ENCODE results near the gene DNAJC4. TPM values are rescaled to one million over a fixed set of nuclear protein-coding genes. Genes with fewer than 3 reads are reported as not detected.
A peak's percentile ranks its signal among the peaks of the same experiment; 100 is the strongest.

DNAJC4 gene
- total RNA-seq, 1 experiment from 2014 or later: 26.0 TPM

GRCh38 chr11:64268893-64269539, 38.7 kb downstream of the DNAJC4 start:
- H3K27me3 Mint-ChIP-seq (ENCODE audit: low read depth): no peaks in the 10 kb centered on the region
- CTCF ChIA-PET: interaction anchor here (0.6 to 6.2 kb wide), 12 partner anchors 15 to 86 kb away, joined by 3 to 75 read pairs (median 10); partner anchors contain the start of genes BAD, CATSPERZ, ESRRA and FKBP2
- H3K9me3 Mint-ChIP-seq: no peaks in the 10 kb centered on the region
- ATAC-seq (peak; percentile 3), DNase-seq (ENCODE audit: low spot score) (peak; percentile 49)
- peaks cover 13% of the 10 kb centered on the region for H3K36me3 Mint-ChIP-seq
- H3K4me1 Mint-ChIP-seq: peaks cover 19% of the 10 kb centered on the region
- H3K27ac Mint-ChIP-seq: peak overlapping the region; percentile 99
- POLR2A ChIA-PET: interaction anchor here (0.6 to 3.9 kb wide), 10 partner anchors 13 to 84 kb away, joined by 3 to 25 read pairs (median 5); partner anchors contain the start of genes BAD, FKBP2, GPR137 and PLCB3
- H3K4me3 Mint-ChIP-seq: peak overlapping the region; percentile 99
- TF ChIP-seq, protein P1, sequence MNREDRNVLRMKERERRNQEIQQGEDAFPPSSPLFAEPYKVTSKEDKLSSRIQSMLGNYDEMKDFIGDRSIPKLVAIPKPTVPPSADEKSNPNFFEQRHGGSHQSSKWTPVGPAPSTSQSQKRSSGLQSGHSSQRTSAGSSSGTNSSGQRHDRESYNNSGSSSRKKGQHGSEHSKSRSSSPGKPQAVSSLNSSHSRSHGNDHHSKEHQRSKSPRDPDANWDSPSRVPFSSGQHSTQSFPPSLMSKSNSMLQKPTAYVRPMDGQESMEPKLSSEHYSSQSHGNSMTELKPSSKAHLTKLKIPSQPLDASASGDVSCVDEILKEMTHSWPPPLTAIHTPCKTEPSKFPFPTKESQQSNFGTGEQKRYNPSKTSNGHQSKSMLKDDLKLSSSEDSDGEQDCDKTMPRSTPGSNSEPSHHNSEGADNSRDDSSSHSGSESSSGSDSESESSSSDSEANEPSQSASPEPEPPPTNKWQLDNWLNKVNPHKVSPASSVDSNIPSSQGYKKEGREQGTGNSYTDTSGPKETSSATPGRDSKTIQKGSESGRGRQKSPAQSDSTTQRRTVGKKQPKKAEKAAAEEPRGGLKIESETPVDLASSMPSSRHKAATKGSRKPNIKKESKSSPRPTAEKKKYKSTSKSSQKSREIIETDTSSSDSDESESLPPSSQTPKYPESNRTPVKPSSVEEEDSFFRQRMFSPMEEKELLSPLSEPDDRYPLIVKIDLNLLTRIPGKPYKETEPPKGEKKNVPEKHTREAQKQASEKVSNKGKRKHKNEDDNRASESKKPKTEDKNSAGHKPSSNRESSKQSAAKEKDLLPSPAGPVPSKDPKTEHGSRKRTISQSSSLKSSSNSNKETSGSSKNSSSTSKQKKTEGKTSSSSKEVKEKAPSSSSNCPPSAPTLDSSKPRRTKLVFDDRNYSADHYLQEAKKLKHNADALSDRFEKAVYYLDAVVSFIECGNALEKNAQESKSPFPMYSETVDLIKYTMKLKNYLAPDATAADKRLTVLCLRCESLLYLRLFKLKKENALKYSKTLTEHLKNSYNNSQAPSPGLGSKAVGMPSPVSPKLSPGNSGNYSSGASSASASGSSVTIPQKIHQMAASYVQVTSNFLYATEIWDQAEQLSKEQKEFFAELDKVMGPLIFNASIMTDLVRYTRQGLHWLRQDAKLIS (CRISPR knock-in tag; IDR thresholded peaks at IDR 0.05; ENCODE audit: borderline replicate concordance): 0 out of 2 replicates have a peak, but pooled peaks have one; percentile 11
- TF ChIP-seq AR (CRISPR knock-in tag; IDR thresholded peaks at IDR 0.05) (no peak), FOXP1 (CRISPR knock-in tag; IDR thresholded peaks at IDR 0.05; ENCODE audit: borderline replicate concordance) (no peak), ATF3 (CRISPR knock-in tag; conservative IDR thresholded peaks at IDR 0.05) (no peak), ATF1 (CRISPR knock-in tag; IDR thresholded peaks at IDR 0.05) (no peak), ATF2 (CRISPR knock-in tag; IDR thresholded peaks at IDR 0.05; ENCODE audit: borderline replicate concordance, low read depth) (no peak), TEAD1 (CRISPR knock-in tag; IDR thresholded peaks at IDR 0.05) (0 out of 2 replicates have a peak, but pooled peaks have one; percentile 56), TP53 (CRISPR knock-in tag; IDR thresholded peaks at IDR 0.05) (peak; percentile 82; the same call in 1 of the 2 replicates), RELA (CRISPR knock-in tag; IDR thresholded peaks at IDR 0.05; ENCODE audit: borderline replicate concordance) (no peak), ARID4B (CRISPR knock-in tag; IDR thresholded peaks at IDR 0.05; ENCODE audit: borderline replicate concordance) (peak; percentile 11; the same call in 1 of the 2 replicates), ZSCAN18 (CRISPR knock-in tag; IDR thresholded peaks at IDR 0.05) (no peak), JUN (CRISPR knock-in tag; IDR thresholded peaks at IDR 0.05) (0 out of 2 replicates have a peak, but pooled peaks have one; percentile 23)
- TF ChIP-seq, protein P2, sequence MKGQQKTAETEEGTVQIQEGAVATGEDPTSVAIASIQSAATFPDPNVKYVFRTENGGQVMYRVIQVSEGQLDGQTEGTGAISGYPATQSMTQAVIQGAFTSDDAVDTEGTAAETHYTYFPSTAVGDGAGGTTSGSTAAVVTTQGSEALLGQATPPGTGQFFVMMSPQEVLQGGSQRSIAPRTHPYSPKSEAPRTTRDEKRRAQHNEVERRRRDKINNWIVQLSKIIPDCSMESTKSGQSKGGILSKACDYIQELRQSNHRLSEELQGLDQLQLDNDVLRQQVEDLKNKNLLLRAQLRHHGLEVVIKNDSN (CRISPR knock-in tag; IDR thresholded peaks at IDR 0.05): 0 out of 2 replicates have a peak, but pooled peaks have one; percentile 31
- TF ChIP-seq, protein P3, sequence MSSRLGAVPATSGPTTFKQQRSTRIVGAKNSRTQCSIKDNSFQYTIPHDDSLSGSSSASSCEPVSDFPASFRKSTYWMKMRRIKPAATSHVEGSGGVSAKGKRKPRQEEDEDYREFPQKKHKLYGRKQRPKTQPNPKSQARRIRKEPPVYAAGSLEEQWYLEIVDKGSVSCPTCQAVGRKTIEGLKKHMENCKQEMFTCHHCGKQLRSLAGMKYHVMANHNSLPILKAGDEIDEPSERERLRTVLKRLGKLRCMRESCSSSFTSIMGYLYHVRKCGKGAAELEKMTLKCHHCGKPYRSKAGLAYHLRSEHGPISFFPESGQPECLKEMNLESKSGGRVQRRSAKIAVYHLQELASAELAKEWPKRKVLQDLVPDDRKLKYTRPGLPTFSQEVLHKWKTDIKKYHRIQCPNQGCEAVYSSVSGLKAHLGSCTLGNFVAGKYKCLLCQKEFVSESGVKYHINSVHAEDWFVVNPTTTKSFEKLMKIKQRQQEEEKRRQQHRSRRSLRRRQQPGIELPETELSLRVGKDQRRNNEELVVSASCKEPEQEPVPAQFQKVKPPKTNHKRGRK (CRISPR knock-in tag; IDR thresholded peaks at IDR 0.05; ENCODE audit: borderline replicate concordance): no peak
- TF ChIP-seq, protein P4, sequence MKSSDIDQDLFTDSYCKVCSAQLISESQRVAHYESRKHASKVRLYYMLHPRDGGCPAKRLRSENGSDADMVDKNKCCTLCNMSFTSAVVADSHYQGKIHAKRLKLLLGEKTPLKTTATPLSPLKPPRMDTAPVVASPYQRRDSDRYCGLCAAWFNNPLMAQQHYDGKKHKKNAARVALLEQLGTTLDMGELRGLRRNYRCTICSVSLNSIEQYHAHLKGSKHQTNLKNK (CRISPR knock-in tag; IDR thresholded peaks at IDR 0.05): no peak

Measured in WTC11 (cell line).